Activated T-helper 1 cell treated with anti-CD3 and anti-CD28 coated beads, Interleukin-12 subunit alpha, Interleukin-12 subunit beta, Interleukin-2, Interleukin-4 antibody, amounts not matched to agents 30 ng/mL and 10 ng/mL and 1 ng/mL, durations not matched to agents 14 hours and 24 hours and 36 hours (primary cell): Measurements from ENCODE around the gene ARF3. TPM values are rescaled to one million over a fixed set of nuclear protein-coding genes. Genes with fewer than 3 reads are reported as not detected.

Experiments used
- DNase-seq: peaks from one replicate; pipeline ENCODE4 v3.0.0; 2021; ENCODE audit warnings: low spot score
- H3K27ac Mint-ChIP-seq: one replicate; pipeline ENCODE4 v1.8.0; 2021; ENCODE audit warnings: mild to moderate bottlenecking, mixed read lengths
- H3K27me3 Mint-ChIP-seq: one replicate; pipeline ENCODE4 v1.8.0; 2022; ENCODE audit warnings: mild to moderate bottlenecking, moderate library complexity, mixed read lengths; ENCODE audit not compliant: insufficient read depth
- H3K36me3 Mint-ChIP-seq: one replicate; pipeline ENCODE4 v1.8.0; 2021; ENCODE audit warnings: low read depth, mixed read lengths
- H3K4me1 Mint-ChIP-seq: one replicate; pipeline ENCODE4 v1.8.0; 2021; ENCODE audit warnings: low read depth, mixed read lengths
- H3K4me3 Mint-ChIP-seq: one replicate; pipeline ENCODE4 v1.8.0; 2021; ENCODE audit warnings: mild to moderate bottlenecking, moderate library complexity, mixed read lengths
- H3K9me3 Mint-ChIP-seq: one replicate; pipeline ENCODE4 v1.8.0; 2021; ENCODE audit warnings: mixed read lengths
- intact Hi-C: fragments of 100-400 bp; cut with micrococcal nuclease; formaldehyde crosslinking; loops from one replicate; pipeline ENCODE4 v1.15.1; 2024
- total RNA-seq: library from RNA; stranded (reverse); gene quantifications from 2 replicates; pipeline ENCODE4 v1.2.3, GENCODE V29; 2022

Gene ARF3
- total RNA-seq, 1 donor from 2014 or later: 116 TPM

DNA sequence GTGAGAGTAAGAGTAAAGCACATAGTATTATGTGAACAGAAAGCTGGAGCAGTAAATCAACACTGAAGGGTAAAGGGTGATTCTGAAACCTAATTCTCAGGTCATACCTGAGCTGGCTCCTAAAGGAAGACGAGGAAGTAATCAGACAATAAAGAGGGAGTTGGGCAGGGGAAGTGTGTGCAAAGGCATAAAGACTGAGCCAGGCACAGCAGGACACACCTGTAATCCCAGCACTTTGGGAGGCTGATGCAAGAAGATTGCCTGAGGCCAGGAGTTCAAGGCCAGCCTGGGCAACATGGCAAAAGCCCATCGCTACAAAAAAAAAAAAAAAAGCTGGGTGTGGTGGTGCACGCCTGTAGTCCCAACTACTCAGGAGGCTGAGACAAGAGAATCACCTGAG lies 9.6 kb downstream of the ARF3 start:
- no peak for DNase-seq
- Mint-ChIP-seq H3K27ac (no peak overlapping the region), H3K27me3 (no peaks in the 10 kb centered on the region), H3K9me3 (no peaks in the 10 kb centered on the region), H3K36me3 (peaks cover 18% of the 10 kb centered on the region), H3K4me3 (no peak overlapping the region), H3K4me1 (peaks cover 7% of the 10 kb centered on the region)
- intact Hi-C loops: no loop called here

DNA sequence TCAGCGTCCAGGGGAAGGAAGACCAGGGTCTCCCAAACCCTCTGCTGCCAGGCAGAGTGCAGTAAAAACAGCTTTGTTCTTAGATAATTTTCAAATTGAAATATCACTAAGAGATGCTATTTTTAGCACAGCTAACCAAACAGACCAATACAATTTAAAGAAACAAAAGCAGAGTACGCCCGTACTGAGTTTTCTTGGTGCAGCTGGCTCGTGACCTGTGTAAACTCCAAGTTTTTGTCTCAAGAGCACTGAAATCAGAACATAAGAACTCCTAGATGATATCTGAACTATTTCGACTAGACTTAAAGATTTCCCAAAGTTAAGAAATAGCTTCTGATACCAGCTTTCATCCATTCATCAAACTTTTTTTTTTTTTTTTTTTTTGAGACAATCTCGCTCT lies 10.3 kb downstream of the ARF3 start:
- Mint-ChIP-seq H3K27me3 (no peaks in the 10 kb centered on the region), H3K4me1 (peaks cover 7% of the 10 kb centered on the region), H3K36me3 (peaks cover 13% of the 10 kb centered on the region), H3K27ac (no peak overlapping the region), H3K9me3 (no peaks in the 10 kb centered on the region), H3K4me3 (no peak overlapping the region)
- DNase-seq: no peak
- intact Hi-C loops: no loop called here

DNA sequence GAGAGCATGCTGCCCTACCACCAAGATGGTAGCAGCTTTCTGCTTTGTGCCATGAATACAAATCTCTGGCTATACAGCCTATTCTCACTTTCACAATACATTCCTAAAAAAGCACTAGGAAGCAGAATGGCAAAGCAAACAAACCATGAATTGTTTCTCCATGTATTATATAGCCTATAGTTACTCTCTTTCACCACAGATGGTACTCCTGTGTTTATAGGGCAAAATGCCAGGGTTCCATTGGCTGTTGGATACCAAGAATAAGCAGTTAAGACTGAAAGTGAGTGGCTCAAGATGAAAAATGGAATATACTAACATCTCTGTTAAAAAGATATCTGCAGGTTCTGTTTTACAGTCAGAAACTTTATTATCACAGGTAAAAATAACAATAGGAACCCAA lies 11.1 kb downstream of the ARF3 start:
- Mint-ChIP-seq H3K4me3 (no peak overlapping the region), H3K27me3 (no peaks in the 10 kb centered on the region), H3K27ac (no peak overlapping the region), H3K36me3 (peaks cover 15% of the 10 kb centered on the region), H3K4me1 (peaks cover 7% of the 10 kb centered on the region), H3K9me3 (no peaks in the 10 kb centered on the region)
- intact Hi-C loops: no loop called here
- DNase-seq: no peak

DNA sequence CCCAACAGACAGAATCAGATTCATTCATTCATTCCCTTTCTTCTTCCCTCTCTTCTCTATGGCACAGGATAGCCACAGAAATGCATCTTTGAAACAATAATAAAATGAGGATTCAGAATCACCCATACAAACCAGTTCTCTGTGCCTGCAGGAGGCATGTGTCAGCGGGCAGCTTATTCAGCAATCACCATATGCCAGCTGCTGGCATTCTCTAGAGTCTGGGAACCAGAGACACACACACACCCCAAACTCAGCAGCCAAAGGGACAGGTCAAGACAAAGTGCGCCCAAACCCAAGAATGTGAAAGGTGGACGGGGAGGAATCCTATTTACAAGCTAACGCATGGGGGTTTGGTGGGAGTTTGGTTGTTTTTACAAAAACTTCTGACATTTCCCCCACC lies 14.1 kb downstream of the ARF3 start:
- Mint-ChIP-seq H3K27ac (no peak overlapping the region), H3K4me1 (peaks cover 8% of the 10 kb centered on the region), H3K36me3 (peaks cover 29% of the 10 kb centered on the region), H3K27me3 (no peaks in the 10 kb centered on the region), H3K9me3 (no peaks in the 10 kb centered on the region), H3K4me3 (no peak overlapping the region)
- intact Hi-C loops: no loop called here
- DNase-seq: no peak

DNA sequence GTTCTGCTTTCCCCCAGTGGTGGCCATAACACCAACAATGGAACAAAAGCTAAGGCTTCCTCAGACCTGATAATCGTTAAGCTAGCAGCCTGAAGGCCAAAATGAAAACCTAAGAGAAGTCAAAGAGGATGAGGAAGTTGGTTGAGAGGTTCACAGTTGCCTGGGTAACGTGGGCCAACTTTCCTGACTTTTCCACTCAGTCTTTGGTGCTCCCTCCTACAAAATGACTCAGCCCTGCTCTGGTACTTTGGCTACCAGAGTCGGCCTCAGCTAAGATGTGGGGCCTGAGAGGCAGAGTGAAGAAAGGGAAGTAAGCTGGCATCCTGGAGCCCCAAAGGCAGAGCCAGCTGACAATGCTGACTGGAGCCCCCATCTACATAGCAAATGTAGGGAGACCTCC lies 17.1 kb downstream of the ARF3 start:
- no peaks in the 10 kb centered on the region for H3K9me3 Mint-ChIP-seq
- no peaks in the 10 kb centered on the region for H3K27me3 Mint-ChIP-seq
- no peak overlapping the region for H3K27ac Mint-ChIP-seq
- intact Hi-C loops: no loop called here
- peaks cover 32% of the 10 kb centered on the region for H3K36me3 Mint-ChIP-seq
- H3K4me1 Mint-ChIP-seq: peaks cover 18% of the 10 kb centered on the region
- DNase-seq: no peak
- no peak overlapping the region for H3K4me3 Mint-ChIP-seq

DNA sequence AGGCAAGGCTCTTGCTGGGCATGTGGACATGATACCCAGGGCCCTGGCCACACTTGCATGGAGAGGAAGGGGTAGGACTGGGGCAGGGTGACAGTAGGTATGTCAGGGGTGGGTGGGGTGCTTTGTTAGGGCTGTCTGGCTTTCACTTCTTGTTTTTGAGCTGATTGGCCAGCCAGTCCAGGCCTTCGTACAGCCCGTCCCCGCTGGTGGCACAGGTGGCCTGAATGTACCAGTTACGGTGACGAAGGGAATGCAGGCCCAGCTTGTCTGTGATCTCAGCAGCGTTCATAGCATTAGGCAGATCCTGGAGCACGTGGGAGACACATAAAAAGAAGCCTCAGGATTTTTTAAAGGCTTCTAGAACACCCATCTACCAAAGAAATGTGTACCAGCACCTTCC lies 18.5 kb downstream of the ARF3 start:
- H3K27me3 Mint-ChIP-seq: no peaks in the 10 kb centered on the region
- H3K4me1 Mint-ChIP-seq: peaks cover 26% of the 10 kb centered on the region
- no peak overlapping the region for H3K4me3 Mint-ChIP-seq
- peaks cover 35% of the 10 kb centered on the region for H3K36me3 Mint-ChIP-seq
- no peak overlapping the region for H3K27ac Mint-ChIP-seq
- H3K9me3 Mint-ChIP-seq: no peaks in the 10 kb centered on the region
- DNase-seq: no peak
- intact Hi-C loops: no loop called here

DNA sequence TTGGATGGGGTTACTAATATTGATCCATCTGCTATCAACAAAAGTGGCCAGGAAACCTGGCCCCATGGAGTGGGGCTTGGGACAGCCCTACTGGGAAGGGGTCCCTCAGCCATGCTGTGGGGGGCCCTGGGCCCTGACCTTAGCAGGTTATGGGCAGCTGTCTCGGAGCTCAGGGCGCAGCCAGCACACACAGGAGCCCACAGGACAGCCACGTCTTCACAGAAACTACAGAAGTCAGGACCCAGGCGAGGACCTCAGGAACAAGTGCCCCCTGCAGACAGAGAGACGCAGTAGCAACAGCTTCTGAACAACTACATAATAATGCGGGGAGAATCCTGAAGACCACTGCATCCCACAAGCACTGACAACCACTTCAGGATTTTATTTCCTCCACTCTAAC lies 20.1 kb downstream of the ARF3 start:
- Mint-ChIP-seq H3K4me1 (peaks cover 41% of the 10 kb centered on the region), H3K4me3 (no peak overlapping the region), H3K9me3 (no peaks in the 10 kb centered on the region), H3K27ac (no peak overlapping the region), H3K27me3 (no peaks in the 10 kb centered on the region), H3K36me3 (peaks cover 43% of the 10 kb centered on the region)
- intact Hi-C loops: loop anchor here (2.0 kb wide), 1 partner anchor 18 kb away; no protein-coding TSS in a partner anchor
- no peak for DNase-seq

DNA sequence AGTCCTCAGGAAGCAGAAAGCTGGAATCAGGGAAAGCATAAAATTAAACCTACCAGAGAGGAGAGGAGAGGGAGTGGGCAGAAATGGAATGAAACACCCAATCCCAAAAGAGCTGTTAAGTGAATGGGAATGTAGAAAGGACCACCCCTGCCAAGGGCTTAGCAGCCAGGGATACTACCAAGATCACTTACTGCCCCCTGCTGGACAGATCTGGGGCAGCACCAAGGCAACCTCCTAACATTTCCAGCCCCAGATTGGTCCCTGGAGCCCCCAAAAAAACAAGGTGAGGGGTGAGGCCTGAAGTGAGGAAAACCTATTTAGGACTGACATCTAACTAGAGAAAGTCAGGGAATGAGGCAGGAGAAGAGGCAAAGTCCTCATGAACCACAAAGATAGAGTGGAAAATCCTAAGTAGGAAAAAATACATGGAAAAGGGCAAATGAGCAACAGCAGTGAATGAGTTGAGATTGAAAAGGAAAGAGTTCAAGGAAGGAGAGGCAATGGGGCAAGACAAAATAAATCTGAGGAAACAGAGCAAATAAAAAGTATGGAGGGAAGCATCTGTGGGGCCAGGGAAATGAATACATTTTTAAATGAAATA lies 20.8 kb downstream of the ARF3 start:
- intact Hi-C loops: loop anchor here (1.0 to 2.0 kb wide), 4 partner anchors 11 to 83 kb away; partner anchors contain the start of gene FKBP11
- peaks cover 41% of the 10 kb centered on the region for H3K4me1 Mint-ChIP-seq
- H3K4me3 Mint-ChIP-seq: no peak overlapping the region
- no peaks in the 10 kb centered on the region for H3K27me3 Mint-ChIP-seq
- peaks cover 43% of the 10 kb centered on the region for H3K36me3 Mint-ChIP-seq
- H3K27ac Mint-ChIP-seq: no peak overlapping the region
- peak; percentile 63 for DNase-seq
- no peaks in the 10 kb centered on the region for H3K9me3 Mint-ChIP-seq

DNA sequence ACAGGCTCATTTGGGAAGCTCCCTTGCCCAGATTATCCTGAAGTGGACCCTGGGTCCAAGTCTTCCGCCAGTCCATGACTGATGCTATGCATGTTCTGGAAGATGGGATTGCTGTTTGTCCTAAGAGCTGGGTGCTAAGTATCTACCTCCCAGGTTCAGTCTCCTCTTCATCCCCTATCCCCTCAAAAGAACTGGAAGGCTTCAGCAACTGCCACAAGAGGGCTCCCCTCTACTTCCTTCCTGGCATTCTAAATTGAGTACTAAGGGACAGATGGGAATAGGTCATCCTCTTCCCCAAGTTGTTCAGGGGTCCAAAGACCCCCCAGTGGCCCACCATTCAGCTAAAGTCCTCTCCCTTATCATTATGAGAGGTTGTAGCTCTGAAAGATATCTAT lies 23.0 kb downstream of the ARF3 start:
- Mint-ChIP-seq H3K27me3 (no peaks in the 10 kb centered on the region), H3K36me3 (peaks cover 39% of the 10 kb centered on the region), H3K27ac (peak overlapping the region; percentile 74), H3K9me3 (no peaks in the 10 kb centered on the region), H3K4me1 (peaks cover 33% of the 10 kb centered on the region), H3K4me3 (peak overlapping the region; percentile 51)
- DNase-seq: no peak
- intact Hi-C loops: loop anchor here (2.0 kb wide), 2 partner anchors 46 to 54 kb away; no protein-coding TSS in a partner anchor

DNA sequence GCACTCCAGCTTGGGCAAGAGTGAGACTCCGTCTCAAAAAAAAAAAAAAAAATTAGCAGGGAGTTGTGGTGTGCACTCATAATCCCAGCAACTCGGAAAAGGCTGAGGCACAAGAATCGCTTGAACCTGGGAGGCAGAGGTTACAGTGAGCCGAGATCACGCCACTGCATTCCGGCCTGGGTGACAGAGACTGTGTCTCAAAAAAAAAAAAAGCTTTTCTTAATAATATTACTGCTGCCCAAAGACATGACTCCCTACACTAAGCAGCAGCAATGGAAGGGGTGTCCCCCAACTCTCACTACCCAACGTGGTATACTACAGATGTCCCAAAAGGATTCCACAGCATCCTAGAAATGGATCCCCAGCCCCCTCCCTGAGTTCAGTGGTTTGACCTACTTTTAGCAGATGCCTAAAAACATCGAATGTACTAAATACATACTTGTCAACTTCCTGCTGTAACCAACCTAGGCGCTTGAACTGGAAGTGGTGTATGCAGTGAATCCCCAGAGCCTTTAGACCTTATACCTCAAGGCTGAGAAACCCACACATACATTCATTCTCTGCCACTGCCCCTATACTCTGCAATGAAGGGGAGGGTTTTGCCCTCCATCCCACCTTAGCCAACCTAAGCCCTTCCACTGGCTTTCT lies 23.5 kb downstream of the ARF3 start:
- peak; percentile 19 for DNase-seq
- peaks cover 33% of the 10 kb centered on the region for H3K4me1 Mint-ChIP-seq
- H3K27ac Mint-ChIP-seq: peak overlapping the region; percentile 74
- no peaks in the 10 kb centered on the region for H3K27me3 Mint-ChIP-seq
- H3K4me3 Mint-ChIP-seq: peak overlapping the region; percentile 51
- no peaks in the 10 kb centered on the region for H3K9me3 Mint-ChIP-seq
- H3K36me3 Mint-ChIP-seq: peaks cover 35% of the 10 kb centered on the region
- intact Hi-C loops: loop anchor here (2.0 kb wide), 2 partner anchors 47 to 55 kb away; no protein-coding TSS in a partner anchor

DNA sequence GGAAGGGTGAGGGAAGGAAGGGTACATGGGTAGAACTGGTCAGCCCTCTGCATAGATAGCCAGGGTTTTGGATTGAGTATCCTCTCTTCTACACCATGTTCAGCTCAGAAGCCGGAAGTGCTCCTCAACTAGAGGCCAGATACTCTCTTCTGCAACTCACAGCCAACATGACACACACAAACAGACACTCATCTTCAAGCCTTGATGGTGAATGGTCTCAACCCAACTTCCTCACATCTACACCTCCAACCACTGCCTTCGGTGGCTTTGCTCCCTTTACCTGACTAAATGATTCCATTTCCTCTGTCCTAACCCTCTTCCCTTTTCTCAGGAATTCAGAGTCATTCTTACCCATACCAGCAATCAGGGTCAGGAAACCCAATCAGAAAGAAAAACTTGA lies 24.4 kb downstream of the ARF3 start:
- no peaks in the 10 kb centered on the region for H3K27me3 Mint-ChIP-seq
- intact Hi-C loops: no loop called here
- H3K9me3 Mint-ChIP-seq: no peaks in the 10 kb centered on the region
- peak overlapping the region; percentile 21 for H3K27ac Mint-ChIP-seq
- no peak for DNase-seq
- peaks cover 31% of the 10 kb centered on the region for H3K36me3 Mint-ChIP-seq
- peak overlapping the region; percentile 6 for H3K4me3 Mint-ChIP-seq
- H3K4me1 Mint-ChIP-seq: peaks cover 33% of the 10 kb centered on the region

DNA sequence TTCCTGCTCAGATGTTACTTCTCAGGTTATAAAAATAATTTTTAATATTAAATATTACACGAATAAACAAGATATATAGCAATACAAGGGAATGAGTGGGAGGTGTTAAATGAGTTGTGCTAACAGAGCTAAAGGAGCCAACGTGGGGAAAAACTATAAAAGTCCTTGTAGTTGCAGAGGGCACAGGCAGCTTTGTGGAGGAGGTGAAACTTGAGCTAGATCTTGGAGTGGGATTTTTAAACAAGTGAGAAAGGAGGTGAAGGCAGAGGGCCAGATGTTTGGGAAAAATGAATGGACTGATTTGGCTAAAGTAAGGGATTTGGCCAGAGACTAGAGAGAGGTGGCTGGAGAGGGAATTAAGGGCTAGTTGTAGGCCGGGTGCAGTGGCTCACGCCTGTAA lies 26.8 kb downstream of the ARF3 start:
- Mint-ChIP-seq H3K27ac (no peak overlapping the region), H3K27me3 (no peaks in the 10 kb centered on the region), H3K4me3 (no peak overlapping the region), H3K36me3 (peaks cover 26% of the 10 kb centered on the region), H3K9me3 (no peaks in the 10 kb centered on the region), H3K4me1 (peaks cover 39% of the 10 kb centered on the region)
- intact Hi-C loops: no loop called here
- DNase-seq: no peak

DNA sequence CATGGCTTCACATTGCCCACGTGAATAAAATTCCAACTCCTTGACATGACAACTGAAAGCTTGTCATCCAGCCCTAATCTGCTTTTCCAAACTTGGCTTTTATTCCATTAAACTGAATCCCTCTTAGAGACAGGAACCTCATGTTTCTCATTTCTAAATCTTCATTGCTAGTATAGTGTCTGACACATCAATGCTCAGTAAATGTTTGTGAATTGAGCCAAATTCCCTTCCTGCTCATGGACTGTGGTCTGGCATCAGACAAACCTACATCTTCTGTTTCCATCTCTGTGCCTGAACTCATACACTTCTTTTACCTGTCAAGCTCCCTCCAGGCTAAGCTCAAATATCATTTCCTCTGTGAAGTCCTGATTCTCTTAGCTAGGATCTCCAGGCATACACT lies 27.7 kb downstream of the ARF3 start:
- Mint-ChIP-seq H3K9me3 (no peaks in the 10 kb centered on the region), H3K4me1 (peaks cover 41% of the 10 kb centered on the region), H3K27me3 (no peaks in the 10 kb centered on the region), H3K36me3 (peaks cover 24% of the 10 kb centered on the region), H3K4me3 (no peak overlapping the region), H3K27ac (no peak overlapping the region)
- no peak for DNase-seq
- intact Hi-C loops: no loop called here
